Transverse colon (tissue), 4 donors: ENCODE data around the gene SLIT3. TPM values are rescaled to one million over a fixed set of nuclear protein-coding genes. Genes with fewer than 3 reads are reported as not detected.

Source experiments
- DNase-seq: peaks from one replicate; pipeline ENCODE4 v3.0.0-alpha.2; 2019
- H3K27ac ChIP-seq, 4 donors: fragments of 200-600 bp; sonication (generic); 2 replicates each; pipeline ENCODE4 v1.5.1; 2016 to 2018; ENCODE audit warnings: inconsistent platforms in 4 of 4
- H3K27me3 ChIP-seq: fragments of 200-600 bp; sonication (generic); 2 replicates; pipeline ENCODE4 v1.5.1; 2017; ENCODE audit warnings: inconsistent platforms
- H3K36me3 ChIP-seq, 4 donors: fragments of 200-600 bp; sonication (generic); 2 replicates each; pipeline ENCODE4 v1.5.1; 2017 to 2019; ENCODE audit warnings: inconsistent platforms in 4 of 4
- H3K4me1 ChIP-seq, 4 donors: fragments of 200-600 bp; sonication (generic); 2 replicates each; pipeline ENCODE4 v1.5.1; 2017 to 2020; ENCODE audit warnings: inconsistent platforms in 4 of 4
- H3K4me3 ChIP-seq, 4 donors: fragments of 200-600 bp; sonication (generic); 1 replicate in 1 of 4; 2 replicates in 3 of 4; pipeline versions ENCODE4 v1.5.1 to v1.6.1; 2017 to 2019; ENCODE audit warnings: inconsistent platforms in 4 of 4
- H3K9me3 ChIP-seq, 2 donors: fragments of 200-600 bp; sonication (generic); 2 replicates each; pipeline ENCODE4 v1.5.1; 2017 to 2019; ENCODE audit warnings: inconsistent platforms in 2 of 2
- CTCF ChIP-seq, 5 experiments: fragments of 200-600 bp in 3 of 5; fragments of 450-650 bp in 2 of 5; sonication (generic) in 3 of 5; IDR thresholded peaks; 1 replicate in 2 of 5; 2 replicates in 3 of 5; pipeline ENCODE4 v1.5.1; 2016 to 2017; ENCODE audit warnings: antibody characterized with exemption in 5 of 5, inconsistent platforms in 3 of 5, mild to moderate bottlenecking in 2 of 5, moderate library complexity in 1 of 5
- EP300 ChIP-seq: sonication (generic); formaldehyde crosslinking; IDR thresholded peaks from one replicate; pipeline ENCODE4 v1.6.1; 2017; ENCODE audit warnings: antibody characterized with exemption, low read depth
- POLR2A ChIP-seq: fragments of 450-650 bp; IDR thresholded peaks from one replicate; pipeline ENCODE4 v1.6.1; 2016; ENCODE audit warnings: antibody characterized with exemption, mild to moderate bottlenecking, moderate library complexity
- POLR2AphosphoS5 ChIP-seq, 3 donors: sonication (generic); formaldehyde crosslinking; IDR thresholded peaks; one replicate each; pipeline ENCODE4 v1.6.1; 2016; ENCODE audit warnings: antibody characterized with exemption in 3 of 3
- WGBS, 2 donors: methylation state at CpG; one replicate each; pipeline ENCODE4 v1.1.5; 2018; ENCODE audit warnings: low coverage in 1 of 2; 5-methylcytosine and 5-hydroxymethylcytosine counted together
- in situ Hi-C, 4 donors: fragments of 200-750 bp; cut with MboI; loops; one replicate each; pipeline versions ENCODE4 v1.15.0 to v1.15.1; 2017; ENCODE audit warnings: low sequenced_read_pairs in 3 of 4, low pct_ligation_motif_present in 1 of 4, low pct_unique_long_range_greater_than_20kb in 1 of 4
- intact Hi-C: fragments of 100-400 bp; cut with DNase I; formaldehyde crosslinking; loops from one replicate; pipeline ENCODE4 v1.15.1; 2023; ENCODE audit warnings: low total_unique reads
- total RNA-seq, 4 donors: library from RNA; depleted of rRNA; stranded (reverse); fragments of >200 nt; gene quantifications; one replicate each; pipeline ENCODE4 v1.1.0, GENCODE V29; 2016

The SLIT3 gene
- total RNA-seq, 4 donors from 2014 or later, result 6.7 to 60.5 (median 9.6) TPM

- Histone ChIP-seq H3K4me3 (no peak overlapping the region), H3K4me1 (no peaks in the 10 kb centered on the region), H3K27me3 (no peaks in the 10 kb centered on the region), H3K9me3 (no peaks in the 10 kb centered on the region), H3K27ac (no peak overlapping the region), H3K36me3 (no peaks in the 10 kb centered on the region)
- intact Hi-C loops, result no loop called here
- in situ Hi-C loops, result no loop called here
- DNase-seq, result no peak
- no peak for TF ChIP-seq CTCF (IDR thresholded peaks at IDR 0.05)
- TF ChIP-seq POLR2A, result no peak
- no peak for TF ChIP-seq POLR2AphosphoS5 (IDR thresholded peaks at IDR 0.05)
- no peak for TF ChIP-seq EP300
Measured at GRCh38 chr5:169343766-169344165, 42.8 kb upstream of the SLIT3 start.

- no peak for TF ChIP-seq EP300
- no peak for TF ChIP-seq CTCF (IDR thresholded peaks at IDR 0.05)
- TF ChIP-seq POLR2AphosphoS5 (IDR thresholded peaks at IDR 0.05), result no peak
- TF ChIP-seq POLR2A, result no peak
- Histone ChIP-seq H3K36me3 (no peaks in the 10 kb centered on the region), H3K9me3 (no peaks in the 10 kb centered on the region), H3K27me3 (no peaks in the 10 kb centered on the region), H3K4me3 (no peak overlapping the region), H3K27ac (no peak overlapping the region), H3K4me1 (no peaks in the 10 kb centered on the region)
- DNase-seq, result no peak
- in situ Hi-C loops (no loop called here), intact Hi-C loops (no loop called here)
Measured at GRCh38 chr5:169341556-169341955, 40.6 kb upstream of the SLIT3 start.

GRCh38 chr5:169339869-169340268 lies 38.9 kb upstream of the SLIT3 start:
- Histone ChIP-seq H3K27ac (no peak overlapping the region), H3K27me3 (no peaks in the 10 kb centered on the region), H3K4me1 (no peaks in the 10 kb centered on the region), H3K9me3 (no peaks in the 10 kb centered on the region), H3K36me3 (no peaks in the 10 kb centered on the region), H3K4me3 (no peak overlapping the region)
- in situ Hi-C loops, result no loop called here
- TF ChIP-seq POLR2A (no peak), POLR2AphosphoS5 (IDR thresholded peaks at IDR 0.05) (no peak), EP300 (no peak)
- DNase-seq, result no peak
- WGBS, 2 donors, result 87 to 89% methylated on average over 2 of the region's 2 CpGs
- intact Hi-C loops, result no loop called here

GRCh38 chr5:169336242-169336641 lies 35.3 kb upstream of the SLIT3 start:
- H3K36me3 ChIP-seq, result no peaks in the 10 kb centered on the region
- TF ChIP-seq POLR2A, result no peak
- TF ChIP-seq POLR2AphosphoS5 (IDR thresholded peaks at IDR 0.05), result no peak
- TF ChIP-seq EP300, result no peak
- no peak for TF ChIP-seq CTCF (IDR thresholded peaks at IDR 0.05)
- no peak for DNase-seq
- H3K9me3 ChIP-seq, result no peaks in the 10 kb centered on the region
- 44% methylated on average over 2 of the region's 2 CpGs; no CpG with 5 or more reads in 1 of the 2 donors for WGBS, 2 donors
- no peak overlapping the region for H3K4me3 ChIP-seq
- no peaks in the 10 kb centered on the region for H3K27me3 ChIP-seq
- no peak overlapping the region for H3K27ac ChIP-seq
- intact Hi-C loops (no loop called here), in situ Hi-C loops (no loop called here)
- no peaks in the 10 kb centered on the region for H3K4me1 ChIP-seq

GRCh38 chr5:169335806-169336205 lies 34.9 kb upstream of the SLIT3 start:
- in situ Hi-C loops (no loop called here), intact Hi-C loops (no loop called here)

More at GRCh38 chr5:169335806-169336205, 34.9 kb upstream of the SLIT3 start:
- WGBS, 2 donors, result 61% methylated on average over 2 of the region's 2 CpGs; no CpG with 5 or more reads in 1 of the 2 donors
- H3K4me3 ChIP-seq, result no peak overlapping the region
- H3K36me3 ChIP-seq, result no peaks in the 10 kb centered on the region
- no peak overlapping the region for H3K27ac ChIP-seq
- H3K9me3 ChIP-seq, result no peaks in the 10 kb centered on the region
- TF ChIP-seq POLR2A (no peak), POLR2AphosphoS5 (IDR thresholded peaks at IDR 0.05) (no peak), EP300 (no peak), CTCF (IDR thresholded peaks at IDR 0.05) (no peak)
- H3K4me1 ChIP-seq, result no peaks in the 10 kb centered on the region
- H3K27me3 ChIP-seq, result no peaks in the 10 kb centered on the region
- DNase-seq, result no peak
